H9 (cell line): Measurements from ENCODE around the gene POC1B. TPM values are rescaled to one million over a fixed set of nuclear protein-coding genes. Genes with fewer than 3 reads are reported as not detected.

ENCODE experiments used
- DNase-seq: peaks from one replicate; pipeline ENCODE4 v3.0.0-alpha.2; 2017
- H2AFZ ChIP-seq: one replicate; pipeline ENCODE4 v1.6.1; 2013; ENCODE audit warnings: mild to moderate bottlenecking, low read length, control low read depth, moderate library complexity
- H2AK5ac ChIP-seq: 2 replicates; pipeline ENCODE4 v1.6.1; 2013; ENCODE audit warnings: low read length, control low read depth, mixed read lengths; ENCODE audit not compliant: insufficient read length
- H2BK120ac ChIP-seq: one replicate; pipeline ENCODE4 v1.6.1; 2013; ENCODE audit warnings: low read depth, mild to moderate bottlenecking, low read length, control low read depth, inconsistent platforms; ENCODE audit not compliant: poor library complexity, severe bottlenecking
- H2BK12ac ChIP-seq: 2 replicates; pipeline ENCODE4 v1.6.1; 2013; ENCODE audit warnings: low read length, control low read depth, mixed read lengths, low read depth; ENCODE audit not compliant: insufficient read length
- H2BK15ac ChIP-seq: 2 replicates; pipeline ENCODE4 v1.6.1; 2013; ENCODE audit warnings: low read depth, low read length, control low read depth
- H2BK20ac ChIP-seq: one replicate; pipeline ENCODE4 v1.6.1; 2013; ENCODE audit warnings: low read depth, mild to moderate bottlenecking, low read length, control low read depth, inconsistent platforms; ENCODE audit not compliant: poor library complexity, severe bottlenecking
- H2BK5ac ChIP-seq: 2 replicates; pipeline ENCODE4 v1.6.1; 2013; ENCODE audit warnings: low read length, control low read depth, mixed read lengths; ENCODE audit not compliant: insufficient read length
- H3K14ac ChIP-seq: 2 replicates; pipeline ENCODE4 v1.6.1; 2013; ENCODE audit warnings: low read length, control low read depth; ENCODE audit not compliant: insufficient read depth
- H3K18ac ChIP-seq: 2 replicates; pipeline ENCODE4 v1.6.1; 2013; ENCODE audit warnings: low read depth, mild to moderate bottlenecking, mixed read lengths, low read length, control low read depth; ENCODE audit not compliant: insufficient read length
- H3K23ac ChIP-seq: 2 replicates; pipeline ENCODE4 v1.6.1; 2013; ENCODE audit warnings: low read length, control low read depth, mixed read lengths, low read depth; ENCODE audit not compliant: insufficient read length
- H3K23me2 ChIP-seq: 2 replicates; pipeline ENCODE4 v1.6.1; 2013; ENCODE audit warnings: low read depth, mild to moderate bottlenecking, mixed read lengths, low read length, control low read depth; ENCODE audit not compliant: insufficient read length, poor library complexity, severe bottlenecking
- H3K27ac ChIP-seq: 2 replicates; pipeline ENCODE4 v1.5.1; 2013; ENCODE audit warnings: low read length, control low read depth, mixed read lengths, low read depth; ENCODE audit not compliant: insufficient read length
- H3K27me3 ChIP-seq: 2 replicates; pipeline ENCODE4 v1.6.1; 2013; ENCODE audit warnings: low read length, control low read depth, inconsistent platforms; ENCODE audit not compliant: insufficient read depth
- H3K4ac ChIP-seq: 2 replicates; pipeline ENCODE4 v1.6.1; 2013; ENCODE audit warnings: low read depth, mild to moderate bottlenecking, control low read depth, inconsistent platforms, low read length, moderate library complexity
- H3K4me1 ChIP-seq: 2 replicates; pipeline ENCODE4 v1.6.1; 2013; ENCODE audit warnings: low read length, control low read depth, inconsistent platforms; ENCODE audit not compliant: insufficient read depth
- H3K4me2 ChIP-seq: 2 replicates; pipeline ENCODE4 v1.6.1; 2013; ENCODE audit warnings: low read length, control low read depth, mixed read lengths; ENCODE audit not compliant: insufficient read length, insufficient read depth
- H3K56ac ChIP-seq: 2 replicates; pipeline ENCODE4 v1.6.1; 2013; ENCODE audit warnings: low read depth, mild to moderate bottlenecking, mixed read lengths, low read length, control low read depth; ENCODE audit not compliant: insufficient read length
- H3K79me1 ChIP-seq: 2 replicates; pipeline ENCODE4 v1.6.1; 2013; ENCODE audit warnings: low read depth, mild to moderate bottlenecking, moderate library complexity, low read length, control low read depth, inconsistent platforms; ENCODE audit not compliant: insufficient read depth, poor library complexity, severe bottlenecking
- H3K79me2 ChIP-seq: 2 replicates; pipeline ENCODE4 v1.6.1; 2013; ENCODE audit warnings: low read length, control low read depth, inconsistent platforms; ENCODE audit not compliant: insufficient read depth
- H3K9ac ChIP-seq: 2 replicates; pipeline ENCODE4 v1.6.1; 2013; ENCODE audit warnings: low read length, control low read depth, mixed read lengths; ENCODE audit not compliant: insufficient read length; ENCODE audit errors: extremely low read depth
- H3K9me3 ChIP-seq: one replicate; pipeline ENCODE4 v1.6.1; 2013; ENCODE audit warnings: low read depth, low read length, inconsistent platforms; ENCODE audit not compliant: control insufficient read depth
- H3T11ph ChIP-seq: one replicate; pipeline ENCODE4 v1.6.1; 2013; ENCODE audit warnings: mild to moderate bottlenecking, low read length, control low read depth, inconsistent platforms
- H4K20me1 ChIP-seq: one replicate; pipeline ENCODE4 v1.6.1; 2013; ENCODE audit not compliant: control insufficient read depth, insufficient read length, insufficient read depth
- H4K5ac ChIP-seq: 2 replicates; pipeline ENCODE4 v1.6.1; 2013; ENCODE audit warnings: low read depth, mild to moderate bottlenecking, mixed read lengths, low read length, control low read depth; ENCODE audit not compliant: insufficient read length
- H4K8ac ChIP-seq: replicated peaks from 2 replicates; pipeline ENCODE4 v1.6.1; 2013; ENCODE audit warnings: low read length, control low read depth, mixed read lengths, low read depth; ENCODE audit not compliant: insufficient read length
- H4K91ac ChIP-seq: 2 replicates; pipeline ENCODE4 v1.6.1; 2013; ENCODE audit warnings: low read depth, mild to moderate bottlenecking, moderate library complexity, mixed read lengths, low read length, control low read depth; ENCODE audit not compliant: insufficient read length
- H3K27ac Mint-ChIP-seq, 3 experiments: 2 replicates in 2 of 3; 3 replicates in 1 of 3; pipeline ENCODE4 v1.8.0; 2020 to 2021; ENCODE audit warnings: mixed read lengths in 3 of 3, mild to moderate bottlenecking in 1 of 3, moderate library complexity in 1 of 3
- H3K27me3 Mint-ChIP-seq: 2 replicates; pipeline ENCODE4 v1.8.0; 2021; ENCODE audit warnings: low read depth, mild to moderate bottlenecking, moderate library complexity, mixed read lengths
- H3K36me3 Mint-ChIP-seq, 3 experiments: 2 replicates in 2 of 3; 3 replicates in 1 of 3; pipeline ENCODE4 v1.8.0; 2020 to 2021; ENCODE audit warnings: low read depth in 3 of 3, mixed read lengths in 3 of 3; ENCODE audit not compliant: insufficient read depth in 1 of 3
- H3K4me1 Mint-ChIP-seq, 2 experiments: 2 replicates each; pipeline ENCODE4 v1.8.0; 2020; ENCODE audit warnings: mixed read lengths in 2 of 2
- H3K4me3 Mint-ChIP-seq, 2 experiments: 2 replicates in 1 of 2; 3 replicates in 1 of 2; pipeline ENCODE4 v1.8.0; 2020 to 2021; ENCODE audit warnings: mild to moderate bottlenecking in 2 of 2, mixed read lengths in 2 of 2, moderate library complexity in 1 of 2
- H3K9me3 Mint-ChIP-seq, 2 experiments: 2 replicates in 1 of 2; 3 replicates in 1 of 2; pipeline ENCODE4 v1.8.0; 2020; ENCODE audit warnings: mild to moderate bottlenecking in 2 of 2, mixed read lengths in 2 of 2, moderate library complexity in 1 of 2
- WGBS: extraction: QIAGEN DNeasy Blood & Tissue Kit; methylation state at CpG from one replicate; pipeline ENCODE4 v1.1.7; 2013; ENCODE audit warnings: missing lambda C conversion rate, low lambda C conversion rate, mixed read lengths; ENCODE audit not compliant: insufficient read length; ENCODE audit errors: extremely low coverage; 5-methylcytosine and 5-hydroxymethylcytosine counted together
- total RNA-seq: library from RNA; stranded (reverse); gene quantifications from 2 replicates; pipeline ENCODE4 v1.2.1, GENCODE V29; 2021
- TF ChIP-seq, protein P1 (sequence below): fragments of 200-600 bp; sonication (generic); conservative IDR thresholded peaks from 3 replicates; pipeline ENCODE4 v1.8.0; 2021; ENCODE audit warnings: antibody characterized with exemption, mild to moderate bottlenecking

POC1B gene
- total RNA-seq, 1 experiment from 2014 or later, result 12.5 TPM

DNA sequence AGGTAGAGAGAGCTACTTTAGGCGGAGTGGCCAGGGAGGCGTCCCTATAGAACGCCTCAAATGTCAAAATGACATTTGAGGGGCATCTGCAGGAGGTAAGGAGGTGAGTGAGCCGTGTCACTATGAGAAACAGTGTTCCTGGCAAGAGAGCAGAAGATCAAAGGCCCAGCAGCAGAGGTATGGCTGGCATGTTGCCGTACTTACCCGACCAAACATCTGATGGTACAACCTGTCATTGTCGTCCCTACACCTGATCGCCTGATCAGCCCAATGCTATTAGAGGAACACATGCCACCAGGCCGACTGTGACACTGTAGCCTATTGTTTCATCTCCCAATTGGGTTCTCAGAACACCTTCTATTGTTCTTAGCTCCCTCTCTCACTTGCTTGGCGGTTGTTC, 33.9 kb upstream of the POC1B start:
- H3K79me2 ChIP-seq, result no peaks in the 10 kb centered on the region

More for the DNA sequence above, 33.9 kb upstream of the POC1B start:
- Histone ChIP-seq H4K91ac (no peak overlapping the region), H3K27ac (no peak overlapping the region), H2BK120ac (no peak overlapping the region), H3K23me2 (no peaks in the 10 kb centered on the region), H2BK15ac (no peak overlapping the region), H4K8ac (no peak overlapping the region), H3K79me1 (no peaks in the 10 kb centered on the region), H4K5ac (no peak overlapping the region), H3K27me3 (no peaks in the 10 kb centered on the region; the same call in 1 of the 2 replicates), H3K4me1 (no peaks in the 10 kb centered on the region), H3K14ac (no peak overlapping the region), H3T11ph (no peak overlapping the region), H3K9ac (no peak overlapping the region), H2AFZ (no peak overlapping the region), H3K4ac (no peak overlapping the region), H2BK20ac (no peak overlapping the region), H3K4me2 (no peak overlapping the region), H3K56ac (no peak overlapping the region), H2AK5ac (no peak overlapping the region), H2BK12ac (no peak overlapping the region), H3K18ac (no peak overlapping the region), H3K9me3 (no peaks in the 10 kb centered on the region), H4K20me1 (no peaks in the 10 kb centered on the region), H2BK5ac (no peak overlapping the region), H3K23ac (no peak overlapping the region)
- TF ChIP-seq, protein P1, sequence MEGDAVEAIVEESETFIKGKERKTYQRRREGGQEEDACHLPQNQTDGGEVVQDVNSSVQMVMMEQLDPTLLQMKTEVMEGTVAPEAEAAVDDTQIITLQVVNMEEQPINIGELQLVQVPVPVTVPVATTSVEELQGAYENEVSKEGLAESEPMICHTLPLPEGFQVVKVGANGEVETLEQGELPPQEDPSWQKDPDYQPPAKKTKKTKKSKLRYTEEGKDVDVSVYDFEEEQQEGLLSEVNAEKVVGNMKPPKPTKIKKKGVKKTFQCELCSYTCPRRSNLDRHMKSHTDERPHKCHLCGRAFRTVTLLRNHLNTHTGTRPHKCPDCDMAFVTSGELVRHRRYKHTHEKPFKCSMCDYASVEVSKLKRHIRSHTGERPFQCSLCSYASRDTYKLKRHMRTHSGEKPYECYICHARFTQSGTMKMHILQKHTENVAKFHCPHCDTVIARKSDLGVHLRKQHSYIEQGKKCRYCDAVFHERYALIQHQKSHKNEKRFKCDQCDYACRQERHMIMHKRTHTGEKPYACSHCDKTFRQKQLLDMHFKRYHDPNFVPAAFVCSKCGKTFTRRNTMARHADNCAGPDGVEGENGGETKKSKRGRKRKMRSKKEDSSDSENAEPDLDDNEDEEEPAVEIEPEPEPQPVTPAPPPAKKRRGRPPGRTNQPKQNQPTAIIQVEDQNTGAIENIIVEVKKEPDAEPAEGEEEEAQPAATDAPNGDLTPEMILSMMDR, result no peak
- no peak for DNase-seq
- H3K9me3 Mint-ChIP-seq, result no peaks in the 10 kb centered on the region
- H3K4me3 Mint-ChIP-seq, result no peak overlapping the region
- no peaks in the 10 kb centered on the region for H3K36me3 Mint-ChIP-seq
- H3K4me1 Mint-ChIP-seq, result no peaks in the 10 kb centered on the region
- no CpG with 5 or more reads among the region's 10 CpGs for WGBS
- H3K27me3 Mint-ChIP-seq, result no peaks in the 10 kb centered on the region
- no peak overlapping the region; a peak in 1 of 7 replicates for H3K27ac Mint-ChIP-seq
